WTC11 (cell line): ENCODE measurements around the gene CYP3A5. TPM values are rescaled to one million over a fixed set of nuclear protein-coding genes. Genes with fewer than 3 reads are reported as not detected.

Experiments
- ATAC-seq: fragments of 200-7000 bp; cut with Tn5 transposase; 2 replicates; pipeline ENCODE4 v1.10.0; 2021; ENCODE audit warnings: mild to moderate bottlenecking, moderate library complexity
- CTCF ChIA-PET: fragments of 300-600 bp; sonication (Branson Sonifier 250); formaldehyde crosslinking; loops from one replicate; lab custom pipeline; 2021; ENCODE audit warnings: antibody characterized with exemption; lab: Charles Lee
- POLR2A ChIA-PET: fragments of 350-600 bp; sonication (Branson Sonifier 250); formaldehyde crosslinking; loops from one replicate; lab custom pipeline; 2021; ENCODE audit warnings: antibody characterized with exemption; lab: Charles Lee
- DNase-seq: peaks from one replicate; pipeline ENCODE4 v3.0.0; 2021; ENCODE audit warnings: low spot score
- H3K27ac Mint-ChIP-seq: 2 replicates; pipeline ENCODE4 v1.8.0; 2021; ENCODE audit warnings: mixed read lengths
- H3K27me3 Mint-ChIP-seq: 2 replicates; pipeline ENCODE4 v1.8.0; 2021; ENCODE audit warnings: low read depth, mild to moderate bottlenecking, moderate library complexity, mixed read lengths
- H3K36me3 Mint-ChIP-seq: 2 replicates; pipeline ENCODE4 v1.8.0; 2021; ENCODE audit warnings: mixed read lengths
- H3K4me1 Mint-ChIP-seq: 2 replicates; pipeline ENCODE4 v1.8.0; 2022; ENCODE audit warnings: mixed read lengths
- H3K4me3 Mint-ChIP-seq: 2 replicates; pipeline ENCODE4 v1.8.0; 2021; ENCODE audit warnings: mild to moderate bottlenecking, moderate library complexity, mixed read lengths
- H3K9me3 Mint-ChIP-seq: 2 replicates; pipeline ENCODE4 v1.8.0; 2021; ENCODE audit warnings: mixed read lengths
- ARID4B ChIP-seq: sonication (generic); formaldehyde crosslinking; IDR thresholded peaks from 2 replicates; pipeline ENCODE4 v1.8.0; 2023; ENCODE audit warnings: missing genetic modification reagents, mild to moderate bottlenecking, borderline replicate concordance
- ESRRA ChIP-seq: sonication (generic); formaldehyde crosslinking; IDR thresholded peaks from 2 replicates; pipeline ENCODE4 v1.8.1; 2022; ENCODE audit warnings: mild to moderate bottlenecking, missing genetic modification reagents, borderline replicate concordance
- HMGA2 ChIP-seq: fragments of 250-450 bp; sonication (Bioruptor Pico); IDR thresholded peaks from 2 replicates; pipeline ENCODE4 v1.4.0; 2021; ENCODE audit warnings: mild to moderate bottlenecking, moderate library complexity
- IRF1 ChIP-seq: sonication (generic); formaldehyde crosslinking; IDR thresholded peaks from 2 replicates; pipeline ENCODE4 v1.8.0; 2023; ENCODE audit warnings: missing genetic modification reagents
- MAX ChIP-seq: sonication (generic); formaldehyde crosslinking; IDR thresholded peaks from 2 replicates; pipeline ENCODE4 v1.8.0; 2022; ENCODE audit warnings: mild to moderate bottlenecking, missing genetic modification reagents
- NFATC4 ChIP-seq: fragments of 250-450 bp; sonication (Bioruptor Pico); IDR thresholded peaks from 2 replicates; pipeline ENCODE4 v1.9.0; 2021; ENCODE audit warnings: mild to moderate bottlenecking
- NFE2L1 ChIP-seq: sonication (generic); formaldehyde crosslinking; IDR thresholded peaks from 2 replicates; pipeline ENCODE4 v1.8.1; 2023; ENCODE audit warnings: missing genetic modification reagents
- NFYB ChIP-seq: sonication (generic); formaldehyde crosslinking; conservative IDR thresholded peaks from 2 replicates; pipeline ENCODE4 v1.8.0; 2022; ENCODE audit warnings: low read depth, missing genetic modification reagents
- NR1H2 ChIP-seq: sonication (generic); formaldehyde crosslinking; IDR thresholded peaks from 2 replicates; pipeline ENCODE4 v1.9.0; 2021; ENCODE audit warnings: mild to moderate bottlenecking, moderate library complexity, missing genetic modification reagents
- NR3C1 ChIP-seq: sonication (generic); formaldehyde crosslinking; conservative IDR thresholded peaks from 2 replicates; pipeline ENCODE4 v1.8.1; 2023; ENCODE audit warnings: low read depth, mild to moderate bottlenecking, missing genetic modification reagents
- OVOL2 ChIP-seq: fragments of 250-450 bp; sonication (Bioruptor Pico); IDR thresholded peaks from 2 replicates; pipeline ENCODE4 v1.9.0; 2021; ENCODE audit warnings: mild to moderate bottlenecking, borderline replicate concordance
- PRDM15 ChIP-seq: sonication (generic); formaldehyde crosslinking; IDR thresholded peaks from 2 replicates; pipeline ENCODE4 v1.8.0; 2022; ENCODE audit warnings: missing genetic modification reagents
- RELA ChIP-seq: sonication (generic); formaldehyde crosslinking; IDR thresholded peaks from 2 replicates; pipeline ENCODE4 v1.8.1; 2022; ENCODE audit warnings: missing genetic modification reagents, mild to moderate bottlenecking, borderline replicate concordance
- ZBTB43 ChIP-seq: sonication (generic); formaldehyde crosslinking; IDR thresholded peaks from 2 replicates; pipeline ENCODE4 v1.8.1; 2023; ENCODE audit warnings: mild to moderate bottlenecking, missing genetic modification reagents
- ZNF121 ChIP-seq: sonication (generic); formaldehyde crosslinking; IDR thresholded peaks from 2 replicates; pipeline ENCODE4 v1.8.0; 2023; ENCODE audit warnings: missing genetic modification reagents
- ZNF281 ChIP-seq: sonication (generic); formaldehyde crosslinking; IDR thresholded peaks from 2 replicates; pipeline ENCODE4 v1.8.0; 2023; ENCODE audit warnings: mild to moderate bottlenecking, missing genetic modification reagents
- ZNF396 ChIP-seq: fragments of 250-450 bp; sonication (Bioruptor Pico); IDR thresholded peaks from 2 replicates; pipeline ENCODE4 v1.8.0; 2021; ENCODE audit warnings: mild to moderate bottlenecking, moderate library complexity, borderline replicate concordance
- total RNA-seq: library from RNA; stranded (reverse); gene quantifications from 3 replicates; pipeline ENCODE4 v1.2.3, GENCODE V29; 2021

The CYP3A5 gene
- total RNA-seq, 1 experiment from 2014 or later, result 0.39 TPM

- H3K27me3 Mint-ChIP-seq, result peaks cover 12% of the 10 kb centered on the region
- H3K9me3 Mint-ChIP-seq, result peaks cover 4% of the 10 kb centered on the region; the same call in 1 of the 2 replicates
- no peak for TF ChIP-seq ZBTB43
- TF ChIP-seq NFE2L1, result no peak
- no peak for TF ChIP-seq HMGA2 (CRISPR knock-in tag)
- no peak for TF ChIP-seq NFATC4 (CRISPR knock-in tag)
- no peak for TF ChIP-seq OVOL2 (CRISPR knock-in tag)
- no peak for TF ChIP-seq ZNF121 (CRISPR knock-in tag)
- no peak for TF ChIP-seq PRDM15 (CRISPR knock-in tag)
- no peak for TF ChIP-seq ZNF281 (CRISPR knock-in tag)
- no peak for TF ChIP-seq NR1H2 (CRISPR knock-in tag)
- no peak for TF ChIP-seq NR3C1 (CRISPR knock-in tag)
- TF ChIP-seq MAX (CRISPR knock-in tag), result no peak
- TF ChIP-seq ARID4B, result no peak
- TF ChIP-seq IRF1, result no peak
- no peak for TF ChIP-seq RELA (CRISPR knock-in tag)
- TF ChIP-seq NFYB (CRISPR knock-in tag), result no peak
- no peak for TF ChIP-seq ESRRA (CRISPR knock-in tag)
- no peak for TF ChIP-seq ZNF396 (CRISPR knock-in tag)
- ChIA-PET CTCF (no interaction called here), POLR2A (no interaction called here)
- DNase-seq (no peak), ATAC-seq (no peak)
- no peak overlapping the region for H3K27ac Mint-ChIP-seq
- H3K36me3 Mint-ChIP-seq, result no peaks in the 10 kb centered on the region
- H3K4me3 Mint-ChIP-seq, result no peak overlapping the region
- H3K4me1 Mint-ChIP-seq, result no peaks in the 10 kb centered on the region
Measured at GRCh38 chr7:99720800-99721595, 41.2 kb upstream of the CYP3A5 start.
